Glutamatergic neuron (in vitro differentiated cells): ENCODE results near the gene SH3PXD2A. TPM values are rescaled to one million over a fixed set of nuclear protein-coding genes. Genes with fewer than 3 reads are reported as not detected.

Experiments used
- DNase-seq: peaks from one replicate; pipeline ENCODE4 v3.0.0; 2022
- H3K27ac Mint-ChIP-seq: one replicate; pipeline ENCODE4 v1.8.0; 2020; ENCODE audit warnings: mild to moderate bottlenecking, mixed read lengths, inconsistent platforms; ENCODE audit not compliant: unreplicated experiment
- H3K27me3 Mint-ChIP-seq: one replicate; pipeline ENCODE4 v1.8.0; 2020; ENCODE audit warnings: mild to moderate bottlenecking, moderate library complexity, mixed read lengths, inconsistent platforms; ENCODE audit not compliant: unreplicated experiment
- H3K36me3 Mint-ChIP-seq: one replicate; pipeline ENCODE4 v1.8.0; 2020; ENCODE audit warnings: mild to moderate bottlenecking, mixed read lengths, inconsistent platforms; ENCODE audit not compliant: unreplicated experiment
- H3K4me1 Mint-ChIP-seq: one replicate; pipeline ENCODE4 v1.8.0; 2020; ENCODE audit warnings: mild to moderate bottlenecking, low read depth, mixed read lengths, inconsistent platforms; ENCODE audit not compliant: unreplicated experiment
- H3K4me3 Mint-ChIP-seq: one replicate; pipeline ENCODE4 v1.8.0; 2020; ENCODE audit warnings: mild to moderate bottlenecking, mixed read lengths, inconsistent platforms; ENCODE audit not compliant: unreplicated experiment
- H3K9me3 Mint-ChIP-seq: one replicate; pipeline ENCODE4 v1.8.0; 2020; ENCODE audit warnings: mild to moderate bottlenecking, moderate library complexity, mixed read lengths, inconsistent platforms; ENCODE audit not compliant: unreplicated experiment
- total RNA-seq: library from RNA; stranded (reverse); fragmentation: NEBNext Ultra II Directional; extraction: Animal tissue kit (Norgen Biotek cat#: 25700); gene quantifications from one replicate; pipeline ENCODE4 v1.2.1, GENCODE V29; 2021; ENCODE audit not compliant: unreplicated experiment
- TF ChIP-seq, protein P1 (sequence below): fragments of 200-600 bp; sonication (generic); IDR thresholded peaks from one replicate; pipeline ENCODE4 v1.5.0; 2021; ENCODE audit not compliant: partially characterized antibody, unreplicated experiment

The SH3PXD2A gene
- total RNA-seq, 1 donor from 2014 or later = 16.7 TPM

- Mint-ChIP-seq H3K4me1 (peaks cover 4% of the 10 kb centered on the region), H3K27me3 (peaks cover 9% of the 10 kb centered on the region), H3K4me3 (no peak overlapping the region), H3K27ac (no peak overlapping the region), H3K9me3 (peaks cover 19% of the 10 kb centered on the region), H3K36me3 (peaks cover 23% of the 10 kb centered on the region)
- TF ChIP-seq, protein P1, sequence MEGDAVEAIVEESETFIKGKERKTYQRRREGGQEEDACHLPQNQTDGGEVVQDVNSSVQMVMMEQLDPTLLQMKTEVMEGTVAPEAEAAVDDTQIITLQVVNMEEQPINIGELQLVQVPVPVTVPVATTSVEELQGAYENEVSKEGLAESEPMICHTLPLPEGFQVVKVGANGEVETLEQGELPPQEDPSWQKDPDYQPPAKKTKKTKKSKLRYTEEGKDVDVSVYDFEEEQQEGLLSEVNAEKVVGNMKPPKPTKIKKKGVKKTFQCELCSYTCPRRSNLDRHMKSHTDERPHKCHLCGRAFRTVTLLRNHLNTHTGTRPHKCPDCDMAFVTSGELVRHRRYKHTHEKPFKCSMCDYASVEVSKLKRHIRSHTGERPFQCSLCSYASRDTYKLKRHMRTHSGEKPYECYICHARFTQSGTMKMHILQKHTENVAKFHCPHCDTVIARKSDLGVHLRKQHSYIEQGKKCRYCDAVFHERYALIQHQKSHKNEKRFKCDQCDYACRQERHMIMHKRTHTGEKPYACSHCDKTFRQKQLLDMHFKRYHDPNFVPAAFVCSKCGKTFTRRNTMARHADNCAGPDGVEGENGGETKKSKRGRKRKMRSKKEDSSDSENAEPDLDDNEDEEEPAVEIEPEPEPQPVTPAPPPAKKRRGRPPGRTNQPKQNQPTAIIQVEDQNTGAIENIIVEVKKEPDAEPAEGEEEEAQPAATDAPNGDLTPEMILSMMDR = no peak
- DNase-seq = no peak
Observed at GRCh38 chr10:103654925-103655324, 200.5 kb downstream of the SH3PXD2A start.

GRCh38 chr10:103653581-103654037, 201.8 kb downstream of the SH3PXD2A start:
- H3K4me3 Mint-ChIP-seq = no peak overlapping the region
- peaks cover 19% of the 10 kb centered on the region for H3K9me3 Mint-ChIP-seq
- no peak overlapping the region for H3K27ac Mint-ChIP-seq
- H3K36me3 Mint-ChIP-seq = peaks cover 23% of the 10 kb centered on the region
- H3K4me1 Mint-ChIP-seq = peaks cover 4% of the 10 kb centered on the region
- H3K27me3 Mint-ChIP-seq = peaks cover 9% of the 10 kb centered on the region
- TF ChIP-seq, protein P1 = no peak
- no peak for DNase-seq

- Mint-ChIP-seq H3K27ac (no peak overlapping the region), H3K36me3 (peaks cover 14% of the 10 kb centered on the region), H3K27me3 (peaks cover 5% of the 10 kb centered on the region), H3K4me1 (peaks cover 2% of the 10 kb centered on the region), H3K9me3 (peaks cover 13% of the 10 kb centered on the region), H3K4me3 (no peak overlapping the region)
- TF ChIP-seq, protein P1 = no peak
- DNase-seq = no peak
Observed at GRCh38 chr10:103652599-103653281, 202.6 kb downstream of the SH3PXD2A start.

GRCh38 chr10:103651783-103652476, 203.4 kb downstream of the SH3PXD2A start:
- Mint-ChIP-seq H3K36me3 (peaks cover 6% of the 10 kb centered on the region), H3K27ac (no peak overlapping the region), H3K9me3 (peaks cover 12% of the 10 kb centered on the region), H3K27me3 (peaks cover 5% of the 10 kb centered on the region), H3K4me1 (peaks cover 2% of the 10 kb centered on the region), H3K4me3 (no peak overlapping the region)
- DNase-seq = no peak
- TF ChIP-seq, protein P1 = no peak

DNA sequence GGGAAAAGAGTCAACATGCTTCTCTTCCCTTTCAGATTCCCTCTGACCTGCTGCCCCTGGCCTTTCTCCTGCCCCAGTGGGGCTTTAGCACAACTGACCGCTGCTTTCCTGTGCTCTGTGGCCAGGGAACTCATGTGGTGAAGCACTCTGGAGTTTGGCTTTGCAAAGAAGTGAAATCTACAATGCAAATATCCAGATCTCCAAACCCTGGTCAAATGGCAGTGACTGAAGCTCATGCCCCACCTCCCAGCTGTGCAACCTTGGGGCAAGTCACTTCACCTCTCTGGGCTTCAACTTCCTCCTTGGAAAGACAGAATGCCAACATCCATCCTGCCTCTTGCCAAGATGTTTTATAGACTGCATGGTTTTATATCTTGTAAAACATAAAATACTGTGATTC, 204.0 kb downstream of the SH3PXD2A start:
- Mint-ChIP-seq H3K9me3 (peaks cover 10% of the 10 kb centered on the region), H3K4me1 (peaks cover 2% of the 10 kb centered on the region), H3K4me3 (no peak overlapping the region), H3K27ac (no peak overlapping the region), H3K36me3 (peaks cover 4% of the 10 kb centered on the region), H3K27me3 (peaks cover 7% of the 10 kb centered on the region)
- DNase-seq = no peak
- TF ChIP-seq, protein P1 = no peak
